Measurements from ENCODE around the gene TMEM53. TPM values are rescaled to one million over a fixed set of nuclear protein-coding genes. Genes with fewer than 3 reads are reported as not detected.

The TMEM53 gene
- total RNA-seq, 1 donor from 2014 or later: 3.6 TPM

- no peak for DNase-seq (ENCODE audit: low spot score)
Measured at GRCh38 chr1:44698138-44698537, 23.9 kb upstream of the TMEM53 start.

GRCh38 chr1:44696789-44697345, 22.6 kb upstream of the TMEM53 start:
- DNase-seq (ENCODE audit: low spot score): no peak

GRCh38 chr1:44696101-44696500, 21.8 kb upstream of the TMEM53 start:
- no peak for DNase-seq (ENCODE audit: low spot score)

- DNase-seq (ENCODE audit: low spot score): no peak
Measured at GRCh38 chr1:44695671-44696070, 21.4 kb upstream of the TMEM53 start.

- DNase-seq (ENCODE audit: low spot score): no peak
Measured at GRCh38 chr1:44694863-44695478, 20.7 kb upstream of the TMEM53 start.

- DNase-seq (ENCODE audit: low spot score): no peak
Measured at GRCh38 chr1:44693900-44694299, 19.6 kb upstream of the TMEM53 start.

- no peak for DNase-seq (ENCODE audit: low spot score)
Measured at GRCh38 chr1:44693159-44693558, 18.9 kb upstream of the TMEM53 start.

- no peak for DNase-seq (ENCODE audit: low spot score)
Measured at GRCh38 chr1:44689447-44689765, 15.1 kb upstream of the TMEM53 start.

- DNase-seq (ENCODE audit: low spot score): no peak
Measured at GRCh38 chr1:44688760-44689446, 14.6 kb upstream of the TMEM53 start.

- no peak for DNase-seq (ENCODE audit: low spot score)
Measured at GRCh38 chr1:44685881-44686280, 11.6 kb upstream of the TMEM53 start.

- DNase-seq (ENCODE audit: low spot score): no peak
Measured at GRCh38 chr1:44685218-44685617, 10.9 kb upstream of the TMEM53 start.

GRCh38 chr1:44684525-44684924, 10.2 kb upstream of the TMEM53 start:
- no peak for DNase-seq (ENCODE audit: low spot score)

- DNase-seq (ENCODE audit: low spot score): no peak
Measured at GRCh38 chr1:44682883-44683265, 8.6 kb upstream of the TMEM53 start.

GRCh38 chr1:44681905-44682882, 7.9 kb upstream of the TMEM53 start:
- DNase-seq (ENCODE audit: low spot score): no peak

- DNase-seq (ENCODE audit: low spot score): no peak
Measured at GRCh38 chr1:44679468-44679867, 5.2 kb upstream of the TMEM53 start.

GRCh38 chr1:44678626-44679025, 4.3 kb upstream of the TMEM53 start:
- DNase-seq (ENCODE audit: low spot score): no peak

- DNase-seq (ENCODE audit: low spot score): no peak
Measured at GRCh38 chr1:44678120-44678519, 3.8 kb upstream of the TMEM53 start.

- DNase-seq (ENCODE audit: low spot score): no peak
Measured at GRCh38 chr1:44677201-44677766, 3.0 kb upstream of the TMEM53 start.

- no peak for DNase-seq (ENCODE audit: low spot score)
Measured at GRCh38 chr1:44676484-44677200, 2.4 kb upstream of the TMEM53 start.

- peak; percentile 23 for DNase-seq (ENCODE audit: low spot score)
Measured at GRCh38 chr1:44675186-44675585, 905 bp upstream of the TMEM53 start.

- DNase-seq (ENCODE audit: low spot score): no peak
Measured at GRCh38 chr1:44673675-44674112, 587 bp downstream of the TMEM53 start.

All from umbilical cord (tissue), 2 donors.